Small intestine (tissue), 7 donors: ENCODE results near the gene BHLHA15. TPM values are rescaled to one million over a fixed set of nuclear protein-coding genes. Genes with fewer than 3 reads are reported as not detected.

Experiments used
- DNase-seq, 2 donors: peaks; one replicate each; pipeline versions ENCODE4 v3.0.0 to v3.0.0-alpha.2; 2013
- FAIRE-seq: peaks from 2 replicates; lab custom pipeline; 2012; peaks lifted over from hg19 to GRCh38; lab: Jason Lieb, UNC
- H3K27ac ChIP-seq, 3 donors: one replicate each; pipeline ENCODE4 v1.5.1; 2013; ENCODE audit warnings: low read length in 2 of 3, mild to moderate bottlenecking in 2 of 3, control low read depth in 1 of 3, inconsistent platforms in 1 of 3, low read depth in 1 of 3, moderate library complexity in 1 of 3
- H3K27me3 ChIP-seq, 3 donors: one replicate each; pipeline ENCODE4 v1.6.1; 2013; ENCODE audit warnings: low read length in 3 of 3, inconsistent platforms in 1 of 3; ENCODE audit not compliant: control insufficient read depth in 3 of 3, insufficient read depth in 3 of 3
- H3K36me3 ChIP-seq, 3 donors: one replicate each; pipeline ENCODE4 v1.6.1; 2013; ENCODE audit warnings: low read length in 3 of 3, inconsistent platforms in 1 of 3, low read depth in 1 of 3, mild to moderate bottlenecking in 1 of 3, moderate library complexity in 1 of 3; ENCODE audit not compliant: control insufficient read depth in 3 of 3, insufficient read depth in 2 of 3
- H3K4me1 ChIP-seq, 3 donors: one replicate each; pipeline ENCODE4 v1.6.1; 2013; ENCODE audit warnings: low read length in 2 of 3, inconsistent platforms in 1 of 3, low read depth in 1 of 3, mild to moderate bottlenecking in 1 of 3, moderate library complexity in 1 of 3; ENCODE audit not compliant: control insufficient read depth in 3 of 3, insufficient read depth in 2 of 3
- H3K4me3 ChIP-seq, 3 donors: one replicate each; pipeline ENCODE4 v1.5.1; 2013; ENCODE audit warnings: low read length in 3 of 3, control low read depth in 1 of 3, inconsistent platforms in 1 of 3, low read depth in 1 of 3, mild to moderate bottlenecking in 1 of 3, moderate library complexity in 1 of 3
- H3K9me3 ChIP-seq, 2 donors: one replicate each; pipeline ENCODE4 v1.6.1; 2013; ENCODE audit warnings: low read depth in 1 of 2, low read length in 1 of 2; ENCODE audit not compliant: control insufficient read depth in 2 of 2, insufficient read depth in 1 of 2
- WGBS, 3 donors: extraction: QIAGEN DNeasy Blood & Tissue Kit; methylation state at CpG; one replicate each; pipeline ENCODE4 v1.1.7; 2013; 5-methylcytosine and 5-hydroxymethylcytosine counted together
- polyA plus RNA-seq, 4 donors: library from polyadenylated mRNA; stranded (reverse) in 3 of 4; unstranded in 1 of 4; fragments of 200-250 nt in 3 of 4; fragments of 120-200 nt in 1 of 4; gene quantifications; one replicate each; pipeline versions ENCODE4 v1.2.1 to v1.2.3, GENCODE V29; 2013
- donor health status: healthy with polysubstance abuse.
- donor health status: control.
- donor health status: control.
- donor health status: Bipolar disorder and iron deficiency.
- donor health status: healthy.

Gene BHLHA15
- polyA plus RNA-seq, 4 donors: 0.34 to 4.1 (median 2.6) TPM; not detected in 1

GRCh38 chr7:98202367-98203195 lies 8.7 kb upstream of the BHLHA15 start:
- DNase-seq: peak in 1 of 2 donors; percentile 32
- Histone ChIP-seq H3K4me1 (peaks cover 0 to 7% (median 2%) of the 10 kb centered on the region in 3 donors), H3K4me3 (no peak overlapping the region), H3K36me3 (peaks cover 3 to 62% (median 12%) of the 10 kb centered on the region in 3 donors), H3K27me3 (no peaks in the 10 kb centered on the region), H3K9me3 (peaks cover 0 to 4% of the 10 kb centered on the region in 2 donors), H3K27ac (peak overlapping the region in 1 of 3 donors; percentile 71)
- 65 to 85% (median 71%) methylated on average over 15 of the region's 15 CpGs for WGBS, 3 donors
- FAIRE-seq: no peak

GRCh38 chr7:98203261-98203963 lies 7.8 kb upstream of the BHLHA15 start:
- Histone ChIP-seq H3K9me3 (peaks cover 0 to 2% of the 10 kb centered on the region in 2 donors), H3K27ac (peak overlapping the region in 1 of 3 donors; percentile 71), H3K27me3 (no peaks in the 10 kb centered on the region), H3K4me1 (peaks cover 0 to 7% (median 2%) of the 10 kb centered on the region in 3 donors), H3K36me3 (peaks cover 3 to 59% (median 10%) of the 10 kb centered on the region in 3 donors), H3K4me3 (no peak overlapping the region)
- 76 to 85% (median 79%) methylated on average over 28 of the region's 28 CpGs for WGBS, 3 donors
- no peak for DNase-seq
- no peak for FAIRE-seq

- WGBS, 3 donors: 87 to 95% (median 95%) methylated on average over 18 of the region's 18 CpGs
- Histone ChIP-seq H3K36me3 (peaks cover 3 to 57% (median 8%) of the 10 kb centered on the region in 3 donors), H3K9me3 (no peaks in the 10 kb centered on the region), H3K27me3 (no peaks in the 10 kb centered on the region), H3K4me3 (no peak overlapping the region), H3K4me1 (peaks cover 0 to 7% (median 2%) of the 10 kb centered on the region in 3 donors), H3K27ac (peak overlapping the region in 2 of 3 donors; percentile 48 to 52)
- no peak for DNase-seq
- FAIRE-seq: no peak
These were observed 7.2 kb upstream of the BHLHA15 start for GRCh38 chr7:98203964-98204605.

- no peaks in the 10 kb centered on the region for H3K27me3 ChIP-seq
- H3K36me3 ChIP-seq: peaks cover 3 to 55% (median 8%) of the 10 kb centered on the region in 3 donors
- 31 to 64% (median 40%) methylated on average over 11 of the region's 11 CpGs for WGBS, 3 donors
- H3K9me3 ChIP-seq: no peaks in the 10 kb centered on the region
- FAIRE-seq (no peak), DNase-seq (peak; percentile 70 to 94)
- peaks cover 0 to 7% (median 2%) of the 10 kb centered on the region in 3 donors for H3K4me1 ChIP-seq
- no peak overlapping the region for H3K4me3 ChIP-seq
- peak overlapping the region in 2 of 3 donors; percentile 48 to 52 for H3K27ac ChIP-seq
These were observed 6.6 kb upstream of the BHLHA15 start for GRCh38 chr7:98204670-98205069.

GRCh38 chr7:98205162-98205845 lies 5.9 kb upstream of the BHLHA15 start:
- DNase-seq (no peak), FAIRE-seq (no peak)
- H3K4me3 ChIP-seq: no peak overlapping the region
- H3K27ac ChIP-seq: peak overlapping the region in 2 of 3 donors; percentile 47 to 69
- no peaks in the 10 kb centered on the region for H3K9me3 ChIP-seq
- H3K36me3 ChIP-seq: peaks cover 3 to 55% (median 8%) of the 10 kb centered on the region in 3 donors
- H3K27me3 ChIP-seq: no peaks in the 10 kb centered on the region
- H3K4me1 ChIP-seq: peaks cover 0 to 7% (median 2%) of the 10 kb centered on the region in 3 donors
- WGBS, 3 donors: 37 to 87% (median 59%) methylated on average over 39 to 47 of the region's 47 CpGs

GRCh38 chr7:98206451-98207330 lies 4.5 kb upstream of the BHLHA15 start:
- 94 to 96% (median 94%) methylated on average over 47 of the region's 47 CpGs for WGBS, 3 donors
- no peaks in the 10 kb centered on the region for H3K27me3 ChIP-seq
- H3K4me3 ChIP-seq: no peak overlapping the region
- H3K27ac ChIP-seq: no peak overlapping the region
- peaks cover 2 to 9% (median 2%) of the 10 kb centered on the region in 3 donors for H3K4me1 ChIP-seq
- DNase-seq: no peak
- no peaks in the 10 kb centered on the region for H3K9me3 ChIP-seq
- H3K36me3 ChIP-seq: peaks cover 3 to 53% (median 8%) of the 10 kb centered on the region in 3 donors
- FAIRE-seq: no peak

- WGBS, 3 donors: 91 to 95% (median 92%) methylated on average over 17 of the region's 17 CpGs
- H3K4me3 ChIP-seq: no peak overlapping the region
- peaks cover 2 to 10% (median 2%) of the 10 kb centered on the region in 3 donors for H3K4me1 ChIP-seq
- no peaks in the 10 kb centered on the region for H3K9me3 ChIP-seq
- no peak overlapping the region for H3K27ac ChIP-seq
- DNase-seq: no peak
- H3K36me3 ChIP-seq: peaks cover 3 to 32% (median 3%) of the 10 kb centered on the region in 3 donors
- H3K27me3 ChIP-seq: no peaks in the 10 kb centered on the region
- FAIRE-seq: no peak
These were observed 1.9 kb upstream of the BHLHA15 start for GRCh38 chr7:98209166-98209920.
